GM19035 (cell line): ENCODE measurements around the gene SLC2A13.
A peak's percentile ranks its signal among the peaks of the same experiment; 100 is the strongest.
"Not testable (repeated sequence)": the region's sequence is repeated elsewhere in the genome, so short reads cannot be mapped to it uniquely, and the experiment has no call there.

ENCODE experiments used
- ATAC-seq: cut with Tn5 transposase; IDR thresholded peaks from one replicate; pipeline ENCODE4 v1.9.1; 2021; ENCODE audit not compliant: unreplicated experiment

The SLC2A13 gene

DNA sequence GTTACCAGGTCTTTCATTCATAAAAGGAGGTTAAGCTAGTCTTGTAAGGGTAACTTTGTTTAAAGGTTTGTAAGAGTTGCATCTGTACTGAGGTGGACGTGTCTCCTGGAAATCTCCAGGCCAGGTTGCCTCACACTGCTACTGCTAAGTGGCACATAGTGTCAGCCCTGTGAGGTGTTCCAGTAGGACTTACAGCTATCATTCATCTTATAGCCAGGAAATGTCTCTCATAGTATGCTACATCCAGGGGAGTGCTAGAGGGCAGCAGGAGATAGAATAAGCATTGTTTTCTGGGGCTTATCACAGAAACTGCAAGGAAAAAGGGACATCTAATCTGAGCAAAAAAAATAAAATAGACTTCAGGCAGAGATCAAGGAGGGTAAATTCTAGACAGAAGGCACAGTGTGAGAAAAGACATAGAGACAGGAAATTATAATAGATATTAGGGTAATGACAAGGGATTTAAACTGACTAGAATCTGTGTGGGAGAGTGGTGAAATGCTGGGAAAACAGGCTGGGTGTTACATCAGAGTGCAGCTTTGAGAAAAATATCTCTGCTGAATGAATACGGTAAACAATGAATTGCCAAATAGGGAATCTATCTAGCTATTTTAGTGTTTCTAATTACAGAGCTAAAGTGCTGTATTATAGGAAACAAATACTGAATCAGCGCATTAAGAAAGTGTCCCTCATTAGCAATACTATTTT is 281.2 kb downstream of the SLC2A13 start:
- ATAC-seq: no peak

DNA sequence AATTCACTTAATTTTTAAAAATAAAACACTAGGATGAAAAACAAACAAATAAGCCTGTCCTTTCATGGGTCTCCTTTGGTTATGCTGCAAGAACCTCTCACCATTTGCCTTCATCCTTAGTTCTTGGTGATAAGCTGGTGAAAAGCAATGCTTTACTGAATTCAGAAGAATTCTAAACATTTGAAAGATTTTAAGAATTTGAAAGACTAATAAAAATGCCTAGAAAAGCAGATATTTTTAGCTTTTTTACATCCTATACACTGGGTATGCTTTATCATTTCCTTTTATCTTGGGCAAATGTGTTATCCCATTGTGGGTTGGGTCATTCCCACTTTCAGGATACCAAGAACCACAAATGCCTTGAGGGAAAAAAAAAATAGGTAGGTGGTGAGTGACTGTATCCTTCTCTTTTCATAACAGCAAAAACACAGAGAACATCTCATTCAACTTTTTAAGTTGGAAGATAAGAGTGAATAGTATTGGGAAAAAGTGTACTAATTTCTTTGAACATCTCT is 289.2 kb downstream of the SLC2A13 start:
- no peak for ATAC-seq

- ATAC-seq: no peak
Measured at GRCh38 chr12:39815746-39816145, 290.1 kb downstream of the SLC2A13 start.

- ATAC-seq: no peak
Measured at GRCh38 chr12:39814626-39815025, 291.3 kb downstream of the SLC2A13 start.

GRCh38 chr12:39813776-39814175 is 292.1 kb downstream of the SLC2A13 start:
- no peak for ATAC-seq

- ATAC-seq: not testable (repeated sequence)
Measured at GRCh38 chr12:39812456-39812855, 293.4 kb downstream of the SLC2A13 start.

- ATAC-seq: peak; percentile 60
Measured at GRCh38 chr12:39807043-39807442, 298.8 kb downstream of the SLC2A13 start.

- no peak for ATAC-seq
Measured at GRCh38 chr12:39805651-39806050, 300.2 kb downstream of the SLC2A13 start.

DNA sequence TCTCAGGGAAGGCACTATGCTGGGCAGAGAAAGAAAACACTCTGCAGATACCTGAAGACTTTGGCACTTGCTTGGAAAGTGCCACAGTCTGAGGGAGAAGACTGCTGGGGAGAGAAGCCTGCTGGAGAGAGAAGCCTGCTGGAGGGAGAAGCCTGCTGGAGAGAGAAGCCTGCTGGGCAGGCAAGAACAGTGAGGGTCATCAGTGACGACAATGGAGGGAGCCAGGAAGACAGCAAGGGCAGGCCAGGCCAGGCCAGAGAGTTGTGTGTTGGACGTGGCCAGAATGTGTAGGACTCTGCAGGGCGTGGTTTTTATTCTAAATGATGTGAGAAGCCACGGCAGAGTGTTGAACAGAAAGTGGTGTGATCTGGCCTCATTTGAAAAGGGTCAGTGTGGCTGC is 301.0 kb downstream of the SLC2A13 start:
- ATAC-seq: no peak

DNA sequence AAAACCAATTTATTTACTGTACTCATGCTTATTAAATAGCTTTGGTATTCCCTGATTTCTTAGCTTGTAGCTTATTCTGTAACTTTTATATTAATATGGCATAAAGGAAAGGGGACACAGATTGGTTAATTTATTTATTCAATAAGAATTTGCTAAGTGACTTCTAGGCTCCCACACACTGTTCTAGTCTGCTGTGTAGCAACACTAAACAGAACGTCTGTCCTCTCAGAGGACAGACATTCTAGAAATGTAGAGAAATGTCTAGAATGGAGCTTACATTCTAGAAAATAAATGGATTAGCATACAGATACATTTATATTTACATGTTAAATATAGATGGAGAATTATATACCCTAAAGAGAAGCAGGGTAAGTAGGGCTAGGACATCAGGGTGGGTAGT is 301.4 kb downstream of the SLC2A13 start:
- no peak for ATAC-seq

GRCh38 chr12:39803151-39803550 is 302.7 kb downstream of the SLC2A13 start:
- no peak for ATAC-seq

DNA sequence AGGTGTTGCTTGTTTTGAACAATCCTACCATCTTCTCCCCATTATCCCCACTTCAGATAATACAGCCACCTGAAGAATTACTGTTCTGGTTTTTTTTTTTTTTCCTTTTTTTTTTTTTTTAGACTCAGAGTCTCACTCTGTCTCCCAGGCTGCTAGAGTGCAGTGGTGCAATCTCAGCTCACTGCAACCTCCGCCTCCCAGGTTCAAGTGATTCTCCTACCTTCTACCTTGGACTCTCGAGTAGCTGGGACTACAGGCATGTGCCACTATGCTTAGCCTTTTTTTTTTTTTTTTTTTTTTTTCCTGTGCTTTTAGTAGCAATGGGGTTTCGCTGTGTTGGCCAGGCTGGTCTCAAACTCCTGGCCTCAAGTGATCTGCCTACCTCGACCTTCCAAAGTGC is 306.9 kb downstream of the SLC2A13 start:
- no peak for ATAC-seq

- ATAC-seq: no peak
Measured at GRCh38 chr12:39798429-39798828, 307.5 kb downstream of the SLC2A13 start.

DNA sequence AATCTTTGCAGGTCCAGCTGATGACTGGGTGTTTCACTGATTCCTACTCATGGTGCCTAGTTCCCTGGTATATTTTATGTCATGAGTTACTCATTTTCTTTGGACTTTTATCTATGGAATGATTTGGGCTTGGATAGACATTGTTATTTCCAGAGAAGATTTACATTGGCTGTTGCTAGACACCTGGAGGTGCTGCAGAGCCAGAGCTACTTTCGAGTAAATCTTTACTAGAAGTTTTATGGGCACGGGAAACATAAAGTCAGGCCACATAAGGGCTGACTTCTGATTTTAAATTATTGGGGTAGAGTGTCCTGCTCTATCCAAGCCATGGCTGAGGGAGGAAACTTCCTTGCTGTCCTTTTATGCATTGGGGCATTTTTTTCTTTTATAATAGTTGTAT is 310.4 kb downstream of the SLC2A13 start:
- ATAC-seq: no peak

GRCh38 chr12:39792938-39793337 is 312.9 kb downstream of the SLC2A13 start:
- ATAC-seq: no peak

GRCh38 chr12:39788239-39788638 is 317.6 kb downstream of the SLC2A13 start:
- ATAC-seq: no peak

- not testable (repeated sequence) for ATAC-seq
Measured at GRCh38 chr12:39785814-39786213, 320.1 kb downstream of the SLC2A13 start.

DNA sequence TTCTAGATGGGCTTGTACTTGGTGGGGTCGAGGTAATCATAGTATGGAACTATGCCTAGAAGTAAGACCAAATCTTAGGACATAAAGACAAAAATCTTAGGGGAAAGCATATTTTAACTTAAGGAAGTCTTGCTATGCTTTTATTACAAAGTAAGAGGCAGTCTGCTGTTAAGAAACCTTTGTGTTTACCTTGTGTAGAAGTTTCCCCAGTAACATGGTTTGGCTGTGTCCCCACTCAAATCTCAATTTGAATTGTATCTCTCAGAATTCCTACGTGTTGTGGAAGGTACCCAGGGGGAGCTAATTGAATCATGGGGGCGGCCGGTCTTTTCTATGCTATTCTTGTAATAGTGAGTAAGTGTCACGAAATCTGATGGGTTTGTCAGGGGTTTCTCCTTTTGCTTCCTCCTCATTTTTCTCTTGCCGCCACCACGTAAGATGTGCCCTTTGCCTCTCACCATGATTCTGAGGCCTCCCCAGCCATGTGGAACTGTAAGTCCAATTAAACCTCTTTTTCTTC is 323.8 kb downstream of the SLC2A13 start:
- no peak for ATAC-seq

GRCh38 chr12:39780913-39781446 is 324.9 kb downstream of the SLC2A13 start:
- ATAC-seq: no peak

- ATAC-seq: no peak
Measured at GRCh38 chr12:39780411-39780912, 325.4 kb downstream of the SLC2A13 start.

DNA sequence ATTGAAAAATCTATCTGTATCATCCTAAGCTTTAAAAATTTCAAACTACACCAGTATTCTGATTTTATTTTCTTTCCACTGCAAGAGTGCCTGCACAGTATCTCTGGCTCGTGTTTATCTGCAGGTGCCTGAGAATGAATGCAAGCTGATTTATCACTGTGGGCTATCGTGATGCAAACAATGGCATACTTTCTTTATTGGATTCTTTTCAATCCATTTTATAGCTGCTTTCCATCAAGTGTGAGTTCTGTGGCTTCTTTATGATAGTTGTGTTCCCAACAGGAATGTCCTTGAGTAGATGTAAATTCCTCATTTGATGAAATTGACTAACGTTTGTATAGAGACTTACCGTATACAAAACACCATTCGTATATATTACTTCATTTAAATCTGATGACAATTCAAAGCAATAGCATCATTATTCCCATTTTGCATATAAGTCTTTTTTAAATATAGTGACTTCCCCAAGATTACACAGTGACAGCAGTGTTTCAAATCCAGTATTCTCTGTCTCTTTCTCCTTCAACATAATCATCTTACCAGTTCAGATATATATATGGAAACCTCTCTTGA is 326.0 kb downstream of the SLC2A13 start:
- no peak for ATAC-seq

GRCh38 chr12:39777465-39777864 is 328.4 kb downstream of the SLC2A13 start:
- ATAC-seq: no peak
